Measurements from ENCODE around the gene NEU2.

NEU2 gene

GRCh38 chr2:233007739-233008138 lies 24.7 kb upstream of the NEU2 start:
- Histone ChIP-seq H3K4me2 (no peak overlapping the region), H3K27ac (no peak overlapping the region), H3K36me3 (ENCODE audit: insufficient read depth) (no peaks in the 10 kb centered on the region), H3K27me3 (ENCODE audit: insufficient read depth, low read depth) (no peaks in the 10 kb centered on the region), H3K4me3 (IDR thresholded peaks at IDR 0.05; ENCODE audit: insufficient read depth, low read depth, low read length) (no peak overlapping the region), H4K20me1 (ENCODE audit: insufficient read depth) (no peaks in the 10 kb centered on the region), H3K79me2 (ENCODE audit: insufficient read depth, low read depth) (no peaks in the 10 kb centered on the region), H3K9ac (no peak overlapping the region), H3K4me1 (ENCODE audit: low read depth, poor library complexity, severe bottlenecking) (no peaks in the 10 kb centered on the region), H2AFZ (ENCODE audit: low read depth) (no peak overlapping the region)
- TF ChIP-seq CTCF (conservative IDR thresholded peaks at IDR 0.05; ENCODE audit: low read depth, low read length), result no peak

DNA sequence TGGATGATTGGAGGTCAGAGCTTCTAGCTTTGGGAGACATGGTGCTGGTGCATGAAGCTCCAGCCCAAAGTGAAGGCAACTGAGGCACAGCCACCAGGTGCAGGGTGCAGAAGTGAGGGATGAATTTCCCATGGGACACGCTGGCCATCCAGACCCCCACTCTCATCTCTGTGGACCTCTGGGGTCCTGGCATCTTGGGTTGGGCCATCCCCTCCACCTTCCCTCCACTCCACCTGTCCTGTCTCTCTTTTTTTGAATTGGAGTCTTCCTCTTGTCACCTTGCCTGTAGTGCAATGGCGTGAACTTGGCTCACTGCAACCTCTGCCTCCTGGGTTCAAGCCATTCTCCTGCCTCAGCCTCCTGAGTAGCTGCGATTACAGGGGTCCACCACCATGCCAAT lies 22.8 kb upstream of the NEU2 start:
- no peaks in the 10 kb centered on the region for H3K4me1 ChIP-seq (ENCODE audit: low read depth, poor library complexity, severe bottlenecking)
- H3K27ac ChIP-seq, result no peak overlapping the region
- no peak overlapping the region for H2AFZ ChIP-seq (ENCODE audit: low read depth)
- no peaks in the 10 kb centered on the region for H3K27me3 ChIP-seq (ENCODE audit: insufficient read depth, low read depth)
- H3K4me2 ChIP-seq, result no peak overlapping the region
- no peak for TF ChIP-seq CTCF (conservative IDR thresholded peaks at IDR 0.05; ENCODE audit: low read depth, low read length)
- H3K79me2 ChIP-seq (ENCODE audit: insufficient read depth, low read depth), result no peaks in the 10 kb centered on the region
- H4K20me1 ChIP-seq (ENCODE audit: insufficient read depth), result no peaks in the 10 kb centered on the region
- no peak overlapping the region for H3K4me3 ChIP-seq (IDR thresholded peaks at IDR 0.05; ENCODE audit: insufficient read depth, low read depth, low read length)
- H3K36me3 ChIP-seq (ENCODE audit: insufficient read depth), result no peaks in the 10 kb centered on the region
- no peak overlapping the region for H3K9ac ChIP-seq

GRCh38 chr2:233010569-233011267 lies 21.8 kb upstream of the NEU2 start:
- no peak overlapping the region for H3K27ac ChIP-seq
- H3K4me1 ChIP-seq (ENCODE audit: low read depth, poor library complexity, severe bottlenecking), result no peaks in the 10 kb centered on the region
- H4K20me1 ChIP-seq (ENCODE audit: insufficient read depth), result no peaks in the 10 kb centered on the region
- no peak for TF ChIP-seq CTCF (conservative IDR thresholded peaks at IDR 0.05; ENCODE audit: low read depth, low read length)
- no peak overlapping the region for H2AFZ ChIP-seq (ENCODE audit: low read depth)
- H3K9ac ChIP-seq, result no peak overlapping the region
- H3K79me2 ChIP-seq (ENCODE audit: insufficient read depth, low read depth), result no peaks in the 10 kb centered on the region
- H3K4me2 ChIP-seq, result no peak overlapping the region
- H3K27me3 ChIP-seq (ENCODE audit: insufficient read depth, low read depth), result no peaks in the 10 kb centered on the region
- no peak overlapping the region for H3K4me3 ChIP-seq (IDR thresholded peaks at IDR 0.05; ENCODE audit: insufficient read depth, low read depth, low read length)
- no peaks in the 10 kb centered on the region for H3K36me3 ChIP-seq (ENCODE audit: insufficient read depth)

DNA sequence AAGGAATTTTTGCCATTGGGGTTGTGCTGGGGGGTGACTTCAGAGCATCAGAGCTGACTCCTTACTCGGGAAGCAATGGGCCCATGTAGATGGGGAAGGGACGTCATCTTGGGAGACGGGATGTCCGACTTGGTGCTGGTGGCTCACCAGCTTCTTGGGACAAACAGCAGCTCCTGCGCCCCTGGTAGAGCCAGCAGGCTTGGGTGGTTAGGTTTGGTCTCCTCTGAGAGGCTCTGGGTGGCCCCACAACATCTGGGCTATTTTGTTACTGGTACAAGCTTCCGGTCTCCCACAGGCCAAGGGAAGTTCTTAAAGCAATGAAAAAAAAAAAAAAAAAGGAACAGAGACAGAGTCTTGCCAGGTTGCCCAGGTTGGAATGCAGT lies 21.2 kb upstream of the NEU2 start:
- no peak for TF ChIP-seq CTCF (conservative IDR thresholded peaks at IDR 0.05; ENCODE audit: low read depth, low read length)
- Histone ChIP-seq H3K36me3 (ENCODE audit: insufficient read depth) (no peaks in the 10 kb centered on the region), H3K4me3 (IDR thresholded peaks at IDR 0.05; ENCODE audit: insufficient read depth, low read depth, low read length) (no peak overlapping the region), H3K9ac (no peak overlapping the region), H2AFZ (ENCODE audit: low read depth) (no peak overlapping the region), H3K79me2 (ENCODE audit: insufficient read depth, low read depth) (no peaks in the 10 kb centered on the region), H3K27ac (no peak overlapping the region), H3K4me1 (ENCODE audit: low read depth, poor library complexity, severe bottlenecking) (no peaks in the 10 kb centered on the region), H3K4me2 (no peak overlapping the region), H3K27me3 (ENCODE audit: insufficient read depth, low read depth) (no peaks in the 10 kb centered on the region), H4K20me1 (ENCODE audit: insufficient read depth) (no peaks in the 10 kb centered on the region)
